Mammary epithelial cell (primary cell): ENCODE results near the gene CPXM2.

Experiments
- EZH2 ChIP-seq: IDR thresholded peaks from 2 replicates; pipeline ENCODE4 v1.6.1; 2012; ENCODE audit warnings: low read length, inconsistent platforms, borderline replicate concordance
- TF ChIP-seq, protein P1 (sequence below), 2 donors: IDR thresholded peaks in 1 of 2; conservative IDR thresholded peaks in 1 of 2; 2 replicates each; pipeline ENCODE4 v1.5.1; 2011 to 2012; ENCODE audit warnings: inconsistent platforms in 2 of 2, low read length in 2 of 2, mild to moderate bottlenecking in 2 of 2, control low read depth in 1 of 2, low read depth in 1 of 2; ENCODE audit not compliant: insufficient read depth in 1 of 2; ENCODE audit errors: extremely low read depth in 1 of 2

DNA sequence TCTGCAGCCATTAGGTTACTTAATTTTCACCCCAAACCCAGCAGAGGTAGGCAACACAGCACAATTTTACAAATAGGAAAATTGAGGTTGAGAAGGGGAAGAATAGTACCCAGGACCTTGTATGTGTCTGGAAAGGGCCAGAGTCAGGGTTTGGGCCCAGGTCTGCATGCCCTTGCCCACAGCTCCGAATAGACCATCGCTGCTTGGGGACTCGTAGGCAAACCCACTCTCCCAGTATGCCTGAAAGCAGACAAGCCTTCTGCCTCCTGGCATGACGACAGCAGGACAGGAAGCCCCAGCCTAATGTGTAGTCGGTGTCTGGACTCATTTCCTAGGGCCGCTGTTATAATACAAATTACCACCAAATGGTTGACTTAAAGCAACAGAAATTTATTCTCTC, 133.8 kb downstream of the CPXM2 start:
- TF ChIP-seq, protein P1, sequence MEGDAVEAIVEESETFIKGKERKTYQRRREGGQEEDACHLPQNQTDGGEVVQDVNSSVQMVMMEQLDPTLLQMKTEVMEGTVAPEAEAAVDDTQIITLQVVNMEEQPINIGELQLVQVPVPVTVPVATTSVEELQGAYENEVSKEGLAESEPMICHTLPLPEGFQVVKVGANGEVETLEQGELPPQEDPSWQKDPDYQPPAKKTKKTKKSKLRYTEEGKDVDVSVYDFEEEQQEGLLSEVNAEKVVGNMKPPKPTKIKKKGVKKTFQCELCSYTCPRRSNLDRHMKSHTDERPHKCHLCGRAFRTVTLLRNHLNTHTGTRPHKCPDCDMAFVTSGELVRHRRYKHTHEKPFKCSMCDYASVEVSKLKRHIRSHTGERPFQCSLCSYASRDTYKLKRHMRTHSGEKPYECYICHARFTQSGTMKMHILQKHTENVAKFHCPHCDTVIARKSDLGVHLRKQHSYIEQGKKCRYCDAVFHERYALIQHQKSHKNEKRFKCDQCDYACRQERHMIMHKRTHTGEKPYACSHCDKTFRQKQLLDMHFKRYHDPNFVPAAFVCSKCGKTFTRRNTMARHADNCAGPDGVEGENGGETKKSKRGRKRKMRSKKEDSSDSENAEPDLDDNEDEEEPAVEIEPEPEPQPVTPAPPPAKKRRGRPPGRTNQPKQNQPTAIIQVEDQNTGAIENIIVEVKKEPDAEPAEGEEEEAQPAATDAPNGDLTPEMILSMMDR (conservative IDR thresholded peaks at IDR 0.05 in 1 of 2, IDR thresholded peaks at IDR 0.05 in 1 of 2; ENCODE audit: extremely low read depth in 1 of 2, insufficient read depth in 1 of 2, low read depth in 1 of 2, low read length in 2 of 2) = no peak
- no peak for TF ChIP-seq EZH2
